HEK293 (cell line): ENCODE data around the gene HUS1B.

ENCODE experiments used
- CTCF ChIA-PET: fragments of 350-600 bp; formaldehyde crosslinking; extraction: SDS; loops from one replicate; lab custom pipeline; 2021; ENCODE audit warnings: antibody characterized with exemption; lab: Yijun Ruan, JAX
- POLR2A ChIA-PET: fragments of 300-600 bp; formaldehyde crosslinking; extraction: SDS; loops from one replicate; lab custom pipeline; 2020; ENCODE audit warnings: antibody characterized with exemption, inconsistent platforms; lab: Yijun Ruan, JAX
- H3K27ac ChIP-seq: fragments of 200-500 bp; sonication (Bioruptor generic); 2 replicates; pipeline ENCODE4 v1.5.1; 2014; ENCODE audit warnings: low read depth, low read length, control low read depth, inconsistent platforms; ENCODE audit errors: extremely low read depth
- H3K36me3 ChIP-seq, 2 experiments: fragments of 200-500 bp in 1 of 2; sonication (Bioruptor generic) in 1 of 2; 1 replicate in 1 of 2; 2 replicates in 1 of 2; pipeline ENCODE4 v1.5.1; 2014 to 2017; ENCODE audit warnings: inconsistent platforms in 2 of 2, low read length in 2 of 2; ENCODE audit not compliant: control insufficient read depth in 2 of 2, insufficient read depth in 1 of 2
- H3K4me1 ChIP-seq: fragments of 200-500 bp; sonication (Bioruptor generic); 2 replicates; pipeline ENCODE4 v1.5.1; 2014; ENCODE audit warnings: mild to moderate bottlenecking, low read length, inconsistent platforms; ENCODE audit not compliant: control insufficient read depth, insufficient read depth
- H3K4me3 ChIP-seq: 2 replicates; pipeline ENCODE4 v1.5.1; 2011; ENCODE audit warnings: low read depth, mild to moderate bottlenecking, control low read depth, low read length, moderate library complexity
- H3K9me3 ChIP-seq: fragments of 200-500 bp; sonication (Bioruptor generic); 2 replicates; pipeline ENCODE4 v1.5.1; 2014; ENCODE audit warnings: low read depth, low read length, inconsistent platforms; ENCODE audit not compliant: control insufficient read depth, insufficient read depth
- FEZF1 ChIP-seq: fragments of 450-650 bp; formaldehyde crosslinking; IDR thresholded peaks from 2 replicates; pipeline ENCODE4 v1.5.1; 2016; ENCODE audit warnings: missing biosample characterization, missing genetic modification characterization
- GLIS1 ChIP-seq: fragments of 450-650 bp; formaldehyde crosslinking; IDR thresholded peaks from 2 replicates; pipeline ENCODE4 v1.5.1; 2016; ENCODE audit warnings: missing biosample characterization, missing genetic modification characterization
- GLIS2 ChIP-seq: fragments of 450-650 bp; formaldehyde crosslinking; IDR thresholded peaks from 2 replicates; pipeline ENCODE4 v1.5.1; 2016; ENCODE audit warnings: missing biosample characterization, missing genetic modification characterization
- KLF10 ChIP-seq: fragments of 450-650 bp; IDR thresholded peaks from 2 replicates; pipeline ENCODE4 v1.5.1; 2018; ENCODE audit warnings: missing biosample characterization, mild to moderate bottlenecking, missing genetic modification characterization
- SP3 ChIP-seq: fragments of 450-650 bp; formaldehyde crosslinking; IDR thresholded peaks from 2 replicates; pipeline ENCODE4 v1.5.1; 2016; ENCODE audit warnings: missing biosample characterization, missing genetic modification characterization
- ZBTB17 ChIP-seq: fragments of 450-650 bp; formaldehyde crosslinking; IDR thresholded peaks from 2 replicates; pipeline ENCODE4 v1.5.1; 2016; ENCODE audit warnings: missing biosample characterization, missing genetic modification characterization
- ZNF169 ChIP-seq: fragments of 450-650 bp; formaldehyde crosslinking; IDR thresholded peaks from 2 replicates; pipeline ENCODE4 v1.5.1; 2016; ENCODE audit warnings: missing biosample characterization, missing genetic modification characterization
- ZNF366 ChIP-seq: fragments of 450-650 bp; formaldehyde crosslinking; conservative IDR thresholded peaks from 2 replicates; pipeline ENCODE4 v1.5.1; 2016; ENCODE audit warnings: missing biosample characterization, missing genetic modification characterization
- ZNF571 ChIP-seq: fragments of 450-650 bp; formaldehyde crosslinking; IDR thresholded peaks from 2 replicates; pipeline ENCODE4 v1.5.0; 2017; ENCODE audit warnings: missing biosample characterization, missing genetic modification characterization
- ZNF600 ChIP-seq: fragments of 450-650 bp; formaldehyde crosslinking; IDR thresholded peaks from 2 replicates; pipeline ENCODE4 v1.5.1; 2016; ENCODE audit warnings: missing biosample characterization, missing genetic modification characterization
- ZNF610 ChIP-seq: fragments of 450-650 bp; formaldehyde crosslinking; IDR thresholded peaks from 2 replicates; pipeline ENCODE4 v1.5.1; 2016; ENCODE audit warnings: missing biosample characterization, missing genetic modification characterization, borderline replicate concordance
- ZNF629 ChIP-seq: fragments of 450-650 bp; formaldehyde crosslinking; IDR thresholded peaks from 2 replicates; pipeline ENCODE4 v1.5.1; 2017; ENCODE audit warnings: missing biosample characterization, missing genetic modification characterization
- ZNF76 ChIP-seq: fragments of 450-650 bp; formaldehyde crosslinking; IDR thresholded peaks from 2 replicates; pipeline ENCODE4; 2016; ENCODE audit warnings: low read depth, missing biosample characterization, missing genetic modification characterization, borderline replicate concordance
- ZNF791 ChIP-seq: fragments of 450-650 bp; formaldehyde crosslinking; IDR thresholded peaks from 2 replicates; pipeline ENCODE4 v1.5.1; 2016; ENCODE audit warnings: missing biosample characterization, missing genetic modification characterization
- ZNF843 ChIP-seq: fragments of 450-650 bp; formaldehyde crosslinking; IDR thresholded peaks from 2 replicates; pipeline ENCODE4 v1.5.1; 2016; ENCODE audit warnings: missing biosample characterization, missing genetic modification characterization
- ZSCAN23 ChIP-seq: fragments of 450-650 bp; formaldehyde crosslinking; IDR thresholded peaks from 2 replicates; pipeline ENCODE4 v1.5.1; 2016; ENCODE audit warnings: missing biosample characterization, missing genetic modification characterization
- ZSCAN30 ChIP-seq: fragments of 450-650 bp; IDR thresholded peaks from 2 replicates; pipeline ENCODE4 v1.5.1; 2018; ENCODE audit warnings: missing biosample characterization, mild to moderate bottlenecking, missing genetic modification characterization, moderate library complexity
- TF ChIP-seq, protein P1 (sequence below): fragments of 450-650 bp; formaldehyde crosslinking; IDR thresholded peaks from 2 replicates; pipeline ENCODE4 v1.5.1; 2016; ENCODE audit warnings: missing biosample characterization, missing genetic modification characterization
- TF ChIP-seq, protein P2 (sequence below): fragments of 450-650 bp; formaldehyde crosslinking; IDR thresholded peaks from 2 replicates; pipeline ENCODE4 v1.5.1; 2016; ENCODE audit warnings: missing biosample characterization, missing genetic modification characterization, low read depth
- TF ChIP-seq, protein P3 (sequence below): IDR thresholded peaks from 2 replicates; pipeline ENCODE4 v1.6.1; 2011; ENCODE audit warnings: mild to moderate bottlenecking, low read depth, low read length, borderline replicate concordance
- TF ChIP-seq, protein P4 (sequence below): fragments of 450-650 bp; formaldehyde crosslinking; IDR thresholded peaks from 2 replicates; pipeline ENCODE4 v1.5.1; 2016; ENCODE audit warnings: missing biosample characterization, missing genetic modification characterization, borderline replicate concordance
- TF ChIP-seq, protein P5 (sequence below): fragments of 450-650 bp; formaldehyde crosslinking; IDR thresholded peaks from 2 replicates; pipeline ENCODE4 v1.5.1; 2016; ENCODE audit warnings: missing biosample characterization, missing genetic modification characterization
- TF ChIP-seq, protein P6 (sequence below): sonication (generic); formaldehyde crosslinking; IDR thresholded peaks from 2 replicates; pipeline ENCODE4 v1.8.1; 2022; ENCODE audit warnings: mild to moderate bottlenecking, moderate library complexity, missing genetic modification reagents
- TF ChIP-seq, protein P7 (sequence below): fragments of 450-650 bp; formaldehyde crosslinking; IDR thresholded peaks from 2 replicates; pipeline ENCODE4 v1.5.1; 2016; ENCODE audit warnings: missing biosample characterization, missing genetic modification characterization
- TF ChIP-seq, protein P8 (sequence below): fragments of 450-650 bp; formaldehyde crosslinking; IDR thresholded peaks from 2 replicates; pipeline ENCODE4 v1.5.1; 2017; ENCODE audit warnings: missing biosample characterization, missing genetic modification characterization

The HUS1B gene

DNA sequence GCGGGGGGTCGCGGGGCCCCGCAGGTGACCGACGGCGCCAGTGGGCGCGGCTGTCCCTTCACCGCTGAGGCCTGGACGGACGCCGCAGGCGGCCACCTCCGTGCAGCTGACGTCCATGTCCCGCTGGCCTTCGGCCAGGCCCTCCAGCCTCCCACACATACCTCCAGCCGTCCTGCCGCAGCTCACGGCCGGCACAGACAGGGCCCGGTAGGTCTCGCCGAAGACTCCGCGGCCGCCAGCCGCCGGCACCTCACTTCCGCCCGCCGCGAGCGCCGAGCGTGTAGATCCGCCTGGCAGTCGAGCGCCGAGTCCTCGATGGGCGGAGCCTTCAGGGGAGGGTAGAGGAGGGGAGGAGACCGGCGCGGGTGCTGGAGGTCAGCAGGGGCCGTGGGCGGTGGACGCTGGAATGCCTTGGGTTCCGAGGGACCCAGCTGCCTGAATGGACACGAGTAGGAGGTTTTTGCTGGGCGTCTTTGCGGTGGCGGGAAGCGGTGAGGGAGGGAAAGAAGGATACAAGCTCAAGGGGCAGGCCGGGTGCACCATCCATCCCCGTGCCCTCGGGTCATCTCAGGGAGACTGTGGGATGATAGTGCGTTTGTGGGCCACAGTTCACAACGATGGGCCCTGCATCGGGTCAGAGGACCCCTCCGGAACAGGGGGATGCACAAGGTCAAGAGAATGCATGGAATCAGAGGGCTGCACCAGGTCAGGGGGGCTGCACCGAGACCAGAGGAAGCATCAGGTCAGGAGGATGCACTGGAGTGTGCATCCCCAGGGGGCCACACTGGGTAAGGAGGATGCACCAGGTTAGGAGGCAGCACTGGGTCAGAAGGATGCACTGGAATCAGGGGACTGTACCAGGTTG lies 36.2 kb upstream of the HUS1B start, which contains the start of gene EXOC2:
Gene EXOC2 (minus strand): TSS at position 282 of the 865 bp plus-strand sequence. CDS start 55,321 bp downstream, outside the sequence.
- H3K27ac ChIP-seq, result peak within 1 kb of the TSS; percentile 92
- peak within 1 kb of the TSS; percentile 67 for H3K4me3 ChIP-seq
- no peaks in the 10 kb centered on the region for H3K9me3 ChIP-seq
- POLR2A ChIA-PET, result interaction anchor here (0.9 to 2.2 kb wide), 4 partner anchors 9 to 100 kb away, joined by 5 to 30 read pairs (median 12); no protein-coding TSS in a partner anchor
- peaks cover 0 to 8% of the 10 kb centered on the region in 2 experiments; a peak in 1 of 3 replicates for H3K36me3 ChIP-seq
- peaks cover 11% of the 10 kb centered on the region for H3K4me1 ChIP-seq
- CTCF ChIA-PET, result interaction anchor here (0.7 to 2.3 kb wide), 8 partner anchors 9 to 689 kb away, joined by 3 to 13 read pairs (median 3); no protein-coding TSS in a partner anchor
- TF ChIP-seq ZNF843 (tag by site-specific recombination), result peak; percentile 65
- TF ChIP-seq ZNF571 (tag by site-specific recombination), result no peak
- peak; percentile 66; the same call in 1 of the 2 replicates for TF ChIP-seq KLF10 (tag by site-specific recombination)
- no peak for TF ChIP-seq ZNF169
- peak; percentile 39; the same call in 1 of the 2 replicates for TF ChIP-seq ZNF610
- peak; percentile 88 for TF ChIP-seq ZNF76 (tag by site-specific recombination)
- peak; percentile 100 for TF ChIP-seq ZBTB17 (tag by site-specific recombination)
- TF ChIP-seq, protein P1, sequence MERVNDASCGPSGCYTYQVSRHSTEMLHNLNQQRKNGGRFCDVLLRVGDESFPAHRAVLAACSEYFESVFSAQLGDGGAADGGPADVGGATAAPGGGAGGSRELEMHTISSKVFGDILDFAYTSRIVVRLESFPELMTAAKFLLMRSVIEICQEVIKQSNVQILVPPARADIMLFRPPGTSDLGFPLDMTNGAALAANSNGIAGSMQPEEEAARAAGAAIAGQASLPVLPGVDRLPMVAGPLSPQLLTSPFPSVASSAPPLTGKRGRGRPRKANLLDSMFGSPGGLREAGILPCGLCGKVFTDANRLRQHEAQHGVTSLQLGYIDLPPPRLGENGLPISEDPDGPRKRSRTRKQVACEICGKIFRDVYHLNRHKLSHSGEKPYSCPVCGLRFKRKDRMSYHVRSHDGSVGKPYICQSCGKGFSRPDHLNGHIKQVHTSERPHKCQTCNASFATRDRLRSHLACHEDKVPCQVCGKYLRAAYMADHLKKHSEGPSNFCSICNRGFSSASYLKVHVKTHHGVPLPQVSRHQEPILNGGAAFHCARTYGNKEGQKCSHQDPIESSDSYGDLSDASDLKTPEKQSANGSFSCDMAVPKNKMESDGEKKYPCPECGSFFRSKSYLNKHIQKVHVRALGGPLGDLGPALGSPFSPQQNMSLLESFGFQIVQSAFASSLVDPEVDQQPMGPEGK (tag by site-specific recombination), result peak; percentile 40
- peak; percentile 63; the same call in 1 of the 2 replicates for TF ChIP-seq GLIS2 (tag by site-specific recombination)
- TF ChIP-seq, protein P2, sequence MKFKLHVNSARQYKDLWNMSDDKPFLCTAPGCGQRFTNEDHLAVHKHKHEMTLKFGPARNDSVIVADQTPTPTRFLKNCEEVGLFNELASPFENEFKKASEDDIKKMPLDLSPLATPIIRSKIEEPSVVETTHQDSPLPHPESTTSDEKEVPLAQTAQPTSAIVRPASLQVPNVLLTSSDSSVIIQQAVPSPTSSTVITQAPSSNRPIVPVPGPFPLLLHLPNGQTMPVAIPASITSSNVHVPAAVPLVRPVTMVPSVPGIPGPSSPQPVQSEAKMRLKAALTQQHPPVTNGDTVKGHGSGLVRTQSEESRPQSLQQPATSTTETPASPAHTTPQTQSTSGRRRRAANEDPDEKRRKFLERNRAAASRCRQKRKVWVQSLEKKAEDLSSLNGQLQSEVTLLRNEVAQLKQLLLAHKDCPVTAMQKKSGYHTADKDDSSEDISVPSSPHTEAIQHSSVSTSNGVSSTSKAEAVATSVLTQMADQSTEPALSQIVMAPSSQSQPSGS (tag by site-specific recombination), result no peak
- TF ChIP-seq, protein P3, sequence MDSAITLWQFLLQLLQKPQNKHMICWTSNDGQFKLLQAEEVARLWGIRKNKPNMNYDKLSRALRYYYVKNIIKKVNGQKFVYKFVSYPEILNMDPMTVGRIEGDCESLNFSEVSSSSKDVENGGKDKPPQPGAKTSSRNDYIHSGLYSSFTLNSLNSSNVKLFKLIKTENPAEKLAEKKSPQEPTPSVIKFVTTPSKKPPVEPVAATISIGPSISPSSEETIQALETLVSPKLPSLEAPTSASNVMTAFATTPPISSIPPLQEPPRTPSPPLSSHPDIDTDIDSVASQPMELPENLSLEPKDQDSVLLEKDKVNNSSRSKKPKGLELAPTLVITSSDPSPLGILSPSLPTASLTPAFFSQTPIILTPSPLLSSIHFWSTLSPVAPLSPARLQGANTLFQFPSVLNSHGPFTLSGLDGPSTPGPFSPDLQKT, result peak; percentile 91
- TF ChIP-seq, protein P4, sequence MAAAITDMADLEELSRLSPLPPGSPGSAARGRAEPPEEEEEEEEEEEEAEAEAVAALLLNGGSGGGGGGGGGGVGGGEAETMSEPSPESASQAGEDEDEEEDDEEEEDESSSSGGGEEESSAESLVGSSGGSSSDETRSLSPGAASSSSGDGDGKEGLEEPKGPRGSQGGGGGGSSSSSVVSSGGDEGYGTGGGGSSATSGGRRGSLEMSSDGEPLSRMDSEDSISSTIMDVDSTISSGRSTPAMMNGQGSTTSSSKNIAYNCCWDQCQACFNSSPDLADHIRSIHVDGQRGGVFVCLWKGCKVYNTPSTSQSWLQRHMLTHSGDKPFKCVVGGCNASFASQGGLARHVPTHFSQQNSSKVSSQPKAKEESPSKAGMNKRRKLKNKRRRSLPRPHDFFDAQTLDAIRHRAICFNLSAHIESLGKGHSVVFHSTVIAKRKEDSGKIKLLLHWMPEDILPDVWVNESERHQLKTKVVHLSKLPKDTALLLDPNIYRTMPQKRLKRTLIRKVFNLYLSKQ (tag by site-specific recombination), result no peak
- no peak for TF ChIP-seq ZNF791 (tag by site-specific recombination)
- TF ChIP-seq, protein P5, sequence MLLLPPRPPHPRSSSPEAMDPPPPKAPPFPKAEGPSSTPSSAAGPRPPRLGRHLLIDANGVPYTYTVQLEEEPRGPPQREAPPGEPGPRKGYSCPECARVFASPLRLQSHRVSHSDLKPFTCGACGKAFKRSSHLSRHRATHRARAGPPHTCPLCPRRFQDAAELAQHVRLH, result peak; percentile 83
- peak; percentile 86 for TF ChIP-seq ZNF366 (tag by site-specific recombination)
- peak; percentile 43; the same call in 1 of the 2 replicates for TF ChIP-seq ZSCAN23 (tag by site-specific recombination)
- TF ChIP-seq, protein P6, sequence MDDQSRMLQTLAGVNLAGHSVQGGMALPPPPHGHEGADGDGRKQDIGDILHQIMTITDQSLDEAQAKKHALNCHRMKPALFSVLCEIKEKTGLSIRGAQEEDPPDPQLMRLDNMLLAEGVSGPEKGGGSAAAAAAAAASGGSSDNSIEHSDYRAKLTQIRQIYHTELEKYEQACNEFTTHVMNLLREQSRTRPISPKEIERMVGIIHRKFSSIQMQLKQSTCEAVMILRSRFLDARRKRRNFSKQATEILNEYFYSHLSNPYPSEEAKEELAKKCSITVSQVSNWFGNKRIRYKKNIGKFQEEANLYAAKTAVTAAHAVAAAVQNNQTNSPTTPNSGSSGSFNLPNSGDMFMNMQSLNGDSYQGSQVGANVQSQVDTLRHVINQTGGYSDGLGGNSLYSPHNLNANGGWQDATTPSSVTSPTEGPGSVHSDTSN, result peak; percentile 78; the same call in 1 of the 2 replicates
- TF ChIP-seq, protein P7, sequence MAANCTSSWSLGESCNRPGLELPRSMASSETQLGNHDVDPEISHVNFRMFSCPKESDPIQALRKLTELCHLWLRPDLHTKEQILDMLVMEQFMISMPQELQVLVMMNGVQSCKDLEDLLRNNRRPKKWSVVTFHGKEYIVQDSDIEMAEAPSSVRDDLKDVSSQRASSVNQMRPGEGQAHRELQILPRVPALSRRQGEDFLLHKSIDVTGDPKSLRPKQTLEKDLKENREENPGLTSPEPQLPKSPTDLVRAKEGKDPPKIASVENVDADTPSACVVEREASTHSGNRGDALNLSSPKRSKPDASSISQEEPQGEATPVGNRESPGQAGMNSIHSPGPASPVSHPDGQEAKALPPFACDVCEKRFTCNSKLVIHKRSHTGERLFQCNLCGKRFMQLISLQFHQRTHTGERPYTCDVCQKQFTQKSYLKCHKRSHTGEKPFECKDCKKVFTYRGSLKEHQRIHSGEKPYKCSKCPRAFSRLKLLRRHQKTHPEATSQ (tag by site-specific recombination), result peak; percentile 81; the same call in 1 of the 2 replicates
- peak; percentile 89 for TF ChIP-seq GLIS1 (tag by site-specific recombination)
- TF ChIP-seq, protein P8, sequence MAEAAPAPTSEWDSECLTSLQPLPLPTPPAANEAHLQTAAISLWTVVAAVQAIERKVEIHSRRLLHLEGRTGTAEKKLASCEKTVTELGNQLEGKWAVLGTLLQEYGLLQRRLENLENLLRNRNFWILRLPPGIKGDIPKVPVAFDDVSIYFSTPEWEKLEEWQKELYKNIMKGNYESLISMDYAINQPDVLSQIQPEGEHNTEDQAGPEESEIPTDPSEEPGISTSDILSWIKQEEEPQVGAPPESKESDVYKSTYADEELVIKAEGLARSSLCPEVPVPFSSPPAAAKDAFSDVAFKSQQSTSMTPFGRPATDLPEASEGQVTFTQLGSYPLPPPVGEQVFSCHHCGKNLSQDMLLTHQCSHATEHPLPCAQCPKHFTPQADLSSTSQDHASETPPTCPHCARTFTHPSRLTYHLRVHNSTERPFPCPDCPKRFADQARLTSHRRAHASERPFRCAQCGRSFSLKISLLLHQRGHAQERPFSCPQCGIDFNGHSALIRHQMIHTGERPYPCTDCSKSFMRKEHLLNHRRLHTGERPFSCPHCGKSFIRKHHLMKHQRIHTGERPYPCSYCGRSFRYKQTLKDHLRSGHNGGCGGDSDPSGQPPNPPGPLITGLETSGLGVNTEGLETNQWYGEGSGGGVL (tag by site-specific recombination), result peak; percentile 69
- peak; percentile 40; the same call in 1 of the 2 replicates for TF ChIP-seq FEZF1 (tag by site-specific recombination)
- TF ChIP-seq ZNF600, result peak; percentile 43; the same call in 1 of the 2 replicates
- TF ChIP-seq ZNF629 (tag by site-specific recombination), result peak; percentile 79
- peak; percentile 62; the same call in 1 of the 2 replicates for TF ChIP-seq ZSCAN30 (tag by site-specific recombination)
- peak; percentile 83 for TF ChIP-seq SP3 (tag by site-specific recombination)
